Frontal cortex (tissue), 1 donor: Measurements from ENCODE around the gene COX15. TPM values are rescaled to one million over a fixed set of nuclear protein-coding genes. Genes with fewer than 3 reads are reported as not detected.

Source experiments
- total RNA-seq: library from RNA; depleted of rRNA; stranded (reverse); fragments of >200 nt; gene quantifications from one replicate; pipeline ENCODE4 v1.2.3, GENCODE V29; 2014

The COX15 gene
- total RNA-seq, 1 donor from 2014 or later, result 43.6 TPM

Other genes starting within 250 kb of the COX15 start
- gene NKX2-3, start 199.2 kb downstream of the COX15 start, total RNA-seq, result under 0.01 TPM
- 25.3 TPM for gene SLC25A28, start 111.7 kb downstream of the COX15 start, total RNA-seq
- gene ENTPD7, start 72.6 kb downstream of the COX15 start, total RNA-seq, result 10.2 TPM
- gene CUTC, start 107 bp upstream of the COX15 start, total RNA-seq, result 10.2 TPM
- 0.41 TPM for gene ABCC2, start 50.5 kb upstream of the COX15 start, total RNA-seq